G401.6 (cell line): ENCODE results near the gene NTM.

Source experiments
- FAIRE-seq: peaks from 2 replicates; lab custom pipeline; 2012; peaks lifted over from hg19 to GRCh38; lab: Jason Lieb, UNC

Gene NTM

GRCh38 chr11:131373095-131373725 is 2.8 kb downstream of the NTM start:
- FAIRE-seq: no peak

GRCh38 chr11:131373756-131374155 is 3.3 kb downstream of the NTM start:
- FAIRE-seq: no peak

GRCh38 chr11:131375421-131375820 is 5.0 kb downstream of the NTM start:
- FAIRE-seq: no peak

GRCh38 chr11:131375915-131376314 is 5.5 kb downstream of the NTM start:
- no peak for FAIRE-seq

GRCh38 chr11:131378931-131379330 is 8.5 kb downstream of the NTM start:
- no peak for FAIRE-seq

- no peak for FAIRE-seq
Measured at GRCh38 chr11:131385763-131386390, 15.5 kb downstream of the NTM start.

- no peak for FAIRE-seq
Measured at GRCh38 chr11:131386408-131386807, 16.0 kb downstream of the NTM start.

GRCh38 chr11:131388030-131388429 is 17.6 kb downstream of the NTM start:
- no peak for FAIRE-seq

GRCh38 chr11:131389582-131389981 is 19.2 kb downstream of the NTM start:
- no peak for FAIRE-seq

GRCh38 chr11:131391176-131391575 is 20.8 kb downstream of the NTM start:
- no peak for FAIRE-seq

- FAIRE-seq: no peak
Measured at GRCh38 chr11:131392528-131393255, 22.3 kb downstream of the NTM start.

GRCh38 chr11:131393691-131394090 is 23.3 kb downstream of the NTM start:
- no peak for FAIRE-seq

GRCh38 chr11:131397675-131398074 is 27.3 kb downstream of the NTM start:
- FAIRE-seq: no peak

GRCh38 chr11:131402040-131402439 is 31.6 kb downstream of the NTM start:
- no peak for FAIRE-seq

- FAIRE-seq: no peak
Measured at GRCh38 chr11:131404010-131404409, 33.6 kb downstream of the NTM start.

GRCh38 chr11:131408025-131408640 is 37.7 kb downstream of the NTM start:
- no peak for FAIRE-seq

- no peak for FAIRE-seq
Measured at GRCh38 chr11:131409345-131409744, 38.9 kb downstream of the NTM start.

GRCh38 chr11:131411636-131412035 is 41.2 kb downstream of the NTM start:
- no peak for FAIRE-seq

GRCh38 chr11:131412061-131412460 is 41.6 kb downstream of the NTM start:
- FAIRE-seq: no peak

- no peak for FAIRE-seq
Measured at GRCh38 chr11:131413217-131413616, 42.8 kb downstream of the NTM start.

- no peak for FAIRE-seq
Measured at GRCh38 chr11:131418189-131418588, 47.8 kb downstream of the NTM start.

GRCh38 chr11:131421066-131421855 is 50.8 kb downstream of the NTM start:
- no peak for FAIRE-seq
